OCI-LY1 (cell line): ENCODE results near the gene CARD6.

Experiments used
- CTCF ChIP-seq: fragments of 200-600 bp; sonication (generic), shearing (Covaris generic); IDR thresholded peaks from 2 replicates; pipeline ENCODE4 v1.5.1; 2017; ENCODE audit warnings: mild to moderate bottlenecking, antibody characterized with exemption, low read length, moderate library complexity, mixed read lengths
- EZH2 ChIP-seq: fragments of 200-600 bp; sonication (generic), shearing (Covaris generic); IDR thresholded peaks from 2 replicates; pipeline ENCODE4 v1.8.0; 2017; ENCODE audit warnings: borderline replicate concordance, mixed run types, mild to moderate bottlenecking, antibody characterized with exemption, low read length, moderate library complexity, mixed read lengths

- TF ChIP-seq CTCF: no peak
- TF ChIP-seq EZH2: no peak
These were observed 28.2 kb downstream of the CARD6 start for GRCh38 chr5:40869384-40869783.
